HG03039 (cell line): ENCODE measurements around the gene LRRC8E.

Source experiments
- ATAC-seq: cut with Tn5 transposase; IDR thresholded peaks from one replicate; pipeline ENCODE4 v1.9.1; 2021; ENCODE audit warnings: mild to moderate bottlenecking, moderate library complexity; ENCODE audit not compliant: unreplicated experiment

LRRC8E gene

GRCh38 chr19:7918615-7919421 is 30.5 kb downstream of the LRRC8E start:
- ATAC-seq, result no peak

- ATAC-seq, result peak; percentile 49
Observed at GRCh38 chr19:7919610-7920518, 31.6 kb downstream of the LRRC8E start, which contains the start of gene SNAPC2. Gene SNAPC2, plus strand, starts transcription at chr19:7920338. Its CDS starts 29 bp downstream, at chr19:7920367.

- peak; percentile 40 for ATAC-seq
Observed at GRCh38 chr19:7920519-7921301, 32.4 kb downstream of the LRRC8E start.

- no peak for ATAC-seq
Observed at GRCh38 chr19:7921302-7921966, 33.1 kb downstream of the LRRC8E start.

- no peak for ATAC-seq
Observed at GRCh38 chr19:7921967-7922835, 33.9 kb downstream of the LRRC8E start.

- no peak for ATAC-seq
Observed at GRCh38 chr19:7922836-7923195, 34.5 kb downstream of the LRRC8E start.

- ATAC-seq, result no peak
Observed at GRCh38 chr19:7923295-7924191, 35.2 kb downstream of the LRRC8E start.

- no peak for ATAC-seq
Observed at GRCh38 chr19:7924241-7924640, 35.9 kb downstream of the LRRC8E start.

- no peak for ATAC-seq
Observed at GRCh38 chr19:7924651-7925170, 36.4 kb downstream of the LRRC8E start.

- no peak for ATAC-seq
Observed at GRCh38 chr19:7925171-7925851, 37.0 kb downstream of the LRRC8E start.

GRCh38 chr19:7926021-7926726 is 37.9 kb downstream of the LRRC8E start, which contains the start of gene CTXN1:
Gene CTXN1, minus strand, starts transcription at chr19:7926135. Its CDS starts 597 bp downstream, at chr19:7925538.
- ATAC-seq, result no peak

GRCh38 chr19:7926727-7927604 is 38.7 kb downstream of the LRRC8E start:
- no peak for ATAC-seq

GRCh38 chr19:7927605-7928333 is 39.5 kb downstream of the LRRC8E start:
- no peak for ATAC-seq

- no peak for ATAC-seq
Observed at GRCh38 chr19:7928334-7928706, 40.0 kb downstream of the LRRC8E start.
